DMS 273 (cell line): ENCODE measurements around the gene IQCB1.
"Not testable (repeated sequence)": the region's sequence is repeated elsewhere in the genome, so short reads cannot be mapped to it uniquely, and the experiment has no call there.

Source experiments
- DNase-seq: peaks from one replicate; lab custom pipeline; 2025; ENCODE audit not compliant: unreplicated experiment; lab: John Stamatoyannopoulos, UW

The IQCB1 gene

DNA sequence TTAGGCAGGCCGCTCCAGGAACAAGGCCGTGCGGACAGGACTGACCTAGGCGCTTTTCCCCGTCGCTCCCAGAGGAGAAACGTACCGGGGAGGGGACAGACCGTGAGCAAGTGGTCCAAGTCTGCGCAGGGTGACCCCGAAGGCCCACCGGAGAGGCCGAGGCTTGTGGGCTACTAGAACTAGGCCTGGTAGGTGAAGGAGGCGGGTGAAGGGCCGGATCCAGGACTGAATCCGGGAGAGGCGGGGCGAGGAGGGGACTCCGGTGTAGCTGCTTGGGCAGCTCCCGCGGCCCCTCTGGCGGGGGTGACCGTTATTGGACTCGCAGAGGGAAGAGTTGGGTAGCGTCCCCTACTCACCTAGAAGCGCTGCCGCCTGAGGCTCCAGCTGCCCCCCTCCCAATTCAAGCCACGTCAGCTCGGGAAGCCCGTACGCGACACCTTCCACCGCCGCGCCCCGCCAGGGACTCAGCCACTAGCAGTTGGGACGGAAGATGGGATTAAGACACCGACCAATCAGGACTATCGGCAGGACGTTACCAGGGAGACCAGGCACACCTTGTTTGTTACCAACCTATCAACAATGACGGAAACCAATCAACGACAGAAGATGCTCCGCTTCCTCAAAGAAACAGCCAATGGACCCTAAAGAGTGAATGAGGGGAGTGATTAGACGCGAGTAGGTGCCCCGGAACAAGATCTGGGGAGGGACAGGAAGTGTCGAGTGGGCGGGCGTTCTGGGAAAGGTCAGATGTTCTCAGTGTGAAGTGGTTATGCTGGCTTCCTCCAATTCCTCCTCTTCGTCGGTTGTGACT is 85.4 kb downstream of the IQCB1 start, which contains the start of gene GOLGB1:
Gene GOLGB1, minus strand, starts transcription at position 466 of the 811 bp plus-strand sequence. CDS start 18,770 bp downstream, outside the sequence.
- DNase-seq = peak; percentile 100

DNA sequence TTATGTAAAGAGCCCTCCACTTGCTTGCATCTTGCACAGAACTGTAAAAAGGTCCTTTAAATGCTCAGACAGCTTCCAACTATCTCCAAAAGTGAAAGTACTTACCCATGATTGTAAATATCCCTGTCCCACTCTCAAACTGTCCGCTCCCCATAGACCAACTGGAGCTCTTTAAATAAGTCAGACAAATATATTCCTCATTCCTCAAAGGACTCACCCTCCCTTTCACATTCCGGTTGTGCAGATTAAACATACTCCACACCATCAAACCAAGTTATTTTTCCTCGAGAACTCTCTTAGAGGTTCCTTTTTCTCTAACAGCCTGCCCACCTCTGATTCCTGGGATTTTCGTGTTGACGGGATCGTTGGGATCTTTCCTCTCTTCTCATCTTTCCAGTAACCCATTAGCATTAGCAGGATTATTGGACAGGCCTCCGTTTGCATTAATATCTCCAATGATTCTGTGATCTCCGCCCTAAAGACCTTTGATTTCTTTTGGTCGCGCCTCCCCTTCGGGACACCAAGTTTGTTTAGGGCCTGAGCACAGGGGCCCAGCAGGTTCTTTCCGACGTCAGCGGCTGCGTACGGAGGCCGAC is 86.1 kb downstream of the IQCB1 start:
- DNase-seq = peak; percentile 86

DNA sequence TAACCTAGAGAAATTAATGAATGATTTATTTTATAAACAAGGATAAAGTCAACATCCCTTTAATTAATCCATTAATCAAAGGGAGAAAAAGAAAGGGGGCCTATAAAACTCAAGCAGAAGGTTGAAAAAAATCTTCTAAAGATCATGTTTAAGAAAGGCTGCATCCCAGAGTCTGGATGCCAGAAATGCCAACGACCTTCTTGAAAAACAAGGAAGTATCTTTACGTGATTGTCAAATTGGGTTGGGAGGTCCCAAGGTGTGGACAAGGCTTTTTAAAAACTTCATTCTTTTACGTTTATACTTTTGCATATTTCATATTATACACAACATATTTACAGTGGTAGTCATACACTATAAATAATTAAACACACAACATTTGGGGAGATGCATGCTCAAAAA is 86.9 kb downstream of the IQCB1 start:
- DNase-seq = no peak

DNA sequence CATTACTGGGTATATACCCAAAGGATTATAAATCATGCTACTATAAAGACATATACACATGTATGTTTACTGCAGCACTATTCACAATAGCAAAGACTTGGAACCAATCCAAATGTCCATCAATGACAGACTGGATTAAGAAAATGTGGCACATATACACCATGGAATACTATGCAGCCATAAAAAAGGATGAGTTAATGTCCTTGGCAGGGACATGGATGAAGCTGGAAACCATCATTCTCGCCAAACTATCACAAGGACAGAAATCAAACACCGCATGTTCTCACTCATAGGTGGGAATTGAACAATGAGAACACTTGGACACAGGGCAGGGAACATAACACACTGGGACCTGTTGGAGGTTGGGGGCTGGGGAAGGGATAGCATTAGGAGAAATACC is 91.8 kb downstream of the IQCB1 start:
- not testable (repeated sequence) for DNase-seq

DNA sequence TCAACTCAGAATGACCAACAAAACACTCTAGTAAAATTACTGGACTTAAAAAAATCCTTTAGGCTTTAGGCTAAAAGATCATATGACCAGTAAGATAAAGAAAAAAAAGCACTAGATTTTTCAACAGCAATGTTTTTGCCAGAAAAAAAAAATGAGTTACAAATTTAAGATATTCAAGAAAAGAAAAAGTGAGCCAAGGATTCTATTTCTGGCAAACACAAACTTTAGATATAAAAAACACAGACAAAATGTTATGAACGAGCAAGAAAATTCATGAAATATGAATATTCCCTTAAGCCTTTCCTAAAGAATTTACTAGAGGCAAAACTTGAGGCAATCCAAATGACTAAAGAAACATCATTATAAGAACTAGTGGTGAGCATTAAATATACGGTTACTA is 94.0 kb downstream of the IQCB1 start:
- DNase-seq = no peak

DNA sequence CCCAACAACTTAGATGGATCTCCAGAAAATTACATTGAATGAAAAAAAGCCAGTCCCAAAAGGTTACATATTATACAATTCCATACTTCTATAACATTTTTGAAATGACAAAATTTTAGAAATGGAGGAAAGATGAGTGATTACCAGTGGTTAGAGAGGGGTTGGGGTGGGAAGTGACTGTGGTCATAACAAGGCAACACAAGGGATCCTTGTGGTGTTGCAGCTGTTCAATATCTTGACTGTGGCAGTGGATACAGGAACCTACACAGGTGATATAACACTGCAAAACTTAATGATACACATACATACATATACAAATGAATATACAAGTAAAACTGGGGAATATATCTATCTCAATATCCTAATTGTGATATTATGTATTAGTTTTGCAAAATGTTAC is 95.0 kb downstream of the IQCB1 start:
- no peak for DNase-seq

DNA sequence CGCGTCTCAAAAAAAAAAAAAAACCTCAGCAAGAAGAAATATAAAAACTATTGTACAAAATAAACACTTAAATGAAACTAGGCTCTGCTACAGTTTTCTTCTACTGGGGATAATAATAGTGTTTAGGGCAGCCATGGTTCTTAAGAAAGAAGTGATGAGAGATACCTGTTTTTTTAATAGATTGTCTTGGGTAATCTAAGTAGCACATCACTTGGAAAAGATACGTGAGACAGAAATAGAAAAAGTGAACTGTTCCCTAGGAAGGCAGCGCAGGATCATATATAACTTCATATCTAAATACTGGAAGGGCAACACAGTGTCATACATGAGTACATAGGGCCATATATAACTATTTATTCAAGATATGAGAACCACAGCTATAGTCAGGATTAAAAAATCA is 97.2 kb downstream of the IQCB1 start:
- no peak for DNase-seq

DNA sequence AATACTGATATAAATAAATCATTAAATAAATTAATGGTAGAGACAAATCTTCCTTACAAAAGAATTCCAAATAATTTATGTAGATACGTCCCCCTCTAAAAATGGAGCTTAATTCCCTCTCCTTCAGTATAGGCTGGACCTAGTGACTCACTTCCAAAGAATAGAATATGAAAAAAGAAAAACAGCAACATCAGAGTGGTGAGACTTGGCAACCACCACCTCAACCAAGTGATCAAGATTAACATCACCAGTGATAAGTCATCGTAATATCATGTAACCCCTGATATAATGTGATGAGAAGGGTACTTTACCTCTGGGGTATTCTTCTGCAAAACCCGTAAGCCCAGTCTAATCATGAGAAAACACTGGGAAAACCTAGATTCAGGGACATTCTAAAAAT is 98.7 kb downstream of the IQCB1 start:
- DNase-seq = no peak

DNA sequence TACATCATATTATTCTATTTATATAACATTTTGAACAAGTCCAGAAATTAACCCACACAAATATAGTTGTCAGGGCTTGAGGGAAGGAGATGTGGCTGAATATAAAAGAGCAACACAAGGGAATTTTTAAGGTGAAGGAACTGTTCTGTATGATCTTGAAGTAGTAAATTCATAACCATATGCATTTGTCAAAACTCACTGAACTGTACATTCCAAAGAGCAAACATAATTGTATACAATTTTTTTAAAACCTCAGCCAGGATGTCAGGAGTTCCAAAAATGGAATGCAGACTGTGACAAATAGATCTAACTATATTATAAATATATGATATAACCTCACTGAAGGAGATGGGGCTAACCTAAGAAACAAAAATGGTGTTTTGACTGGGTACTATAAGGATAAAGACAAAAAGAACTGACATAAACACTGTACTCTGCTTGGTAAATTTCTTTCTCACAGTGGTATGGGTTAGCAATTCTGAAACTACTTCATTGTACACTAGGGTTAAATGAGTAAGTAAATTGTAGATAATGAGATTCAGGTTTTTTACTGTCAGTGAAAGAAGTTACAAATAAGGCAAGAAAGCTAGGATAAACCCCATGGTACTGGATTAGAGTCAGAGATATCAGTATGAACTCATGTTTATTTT is 99.7 kb downstream of the IQCB1 start:
- DNase-seq = no peak

DNA sequence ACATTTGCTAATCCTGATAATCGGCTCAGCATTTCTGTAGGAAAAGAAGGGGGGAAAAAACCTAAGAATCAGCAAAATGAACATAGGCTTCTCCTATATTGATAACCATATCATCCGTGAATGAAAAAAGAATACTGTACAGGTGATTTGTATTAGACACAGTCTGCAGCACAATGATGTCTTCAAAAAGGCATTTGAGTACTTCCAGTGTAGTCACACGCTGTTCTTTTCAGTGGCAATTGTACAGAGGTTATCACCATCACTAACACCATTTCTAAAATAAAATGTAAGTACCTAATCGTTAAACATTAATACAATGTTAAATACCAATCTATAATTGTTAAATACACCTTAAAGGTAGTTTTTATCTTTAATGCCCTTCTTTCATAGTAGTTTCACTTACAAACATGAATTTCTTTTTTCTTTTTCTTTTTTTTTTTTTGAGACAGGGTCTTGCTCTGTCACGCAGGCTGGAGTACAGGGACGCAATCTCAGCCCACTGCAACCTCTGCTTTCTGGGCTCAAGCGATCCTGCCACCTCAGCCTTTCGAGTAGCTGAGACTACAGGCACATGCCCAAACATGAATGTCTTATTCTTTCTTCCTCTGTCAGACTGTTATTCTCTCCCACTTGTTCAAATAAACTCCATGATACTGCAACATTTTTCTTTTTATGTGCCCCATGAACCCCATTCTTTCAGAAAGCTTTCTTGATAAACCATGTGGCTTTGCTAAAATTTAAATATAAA is 103.7 kb downstream of the IQCB1 start:
- DNase-seq = no peak

DNA sequence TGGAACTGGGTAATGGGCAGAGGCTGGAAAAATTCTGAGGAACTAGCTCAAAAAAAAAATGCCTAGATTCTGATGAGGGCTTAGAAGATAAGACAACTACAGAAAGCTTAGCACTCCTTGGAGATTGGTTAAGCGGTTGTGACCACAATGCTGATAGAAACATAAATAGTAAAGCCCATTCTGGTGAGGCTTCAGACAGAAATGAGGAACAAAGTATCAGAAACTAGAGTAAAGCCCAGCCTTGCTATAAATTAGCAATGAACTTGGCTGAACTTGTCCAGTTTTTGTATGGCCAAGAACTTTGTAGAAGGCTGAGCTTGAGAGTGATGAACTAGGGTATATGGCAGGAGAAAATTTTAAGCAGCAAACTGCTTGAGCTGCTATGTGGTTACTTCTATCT is 110.7 kb downstream of the IQCB1 start:
- DNase-seq = no peak

DNA sequence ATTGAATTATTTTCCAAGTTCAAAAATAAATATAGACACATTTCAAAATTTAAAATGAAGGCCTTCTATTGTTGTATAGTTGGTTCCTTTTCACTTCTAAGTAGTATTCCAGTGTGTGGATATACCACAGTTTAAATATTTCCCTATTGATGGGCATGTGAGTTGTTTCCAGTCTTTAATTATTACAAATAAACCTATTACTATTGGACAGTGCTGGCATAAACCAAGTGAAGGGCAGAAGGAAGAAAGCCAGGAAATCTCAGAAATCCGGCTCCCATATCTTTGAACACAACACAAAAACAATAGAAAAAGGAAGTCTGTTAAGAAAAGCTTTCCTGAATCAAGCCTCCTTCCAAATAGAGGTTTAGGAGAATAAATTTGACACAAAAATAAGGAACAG is 111.4 kb downstream of the IQCB1 start:
- no peak for DNase-seq

DNA sequence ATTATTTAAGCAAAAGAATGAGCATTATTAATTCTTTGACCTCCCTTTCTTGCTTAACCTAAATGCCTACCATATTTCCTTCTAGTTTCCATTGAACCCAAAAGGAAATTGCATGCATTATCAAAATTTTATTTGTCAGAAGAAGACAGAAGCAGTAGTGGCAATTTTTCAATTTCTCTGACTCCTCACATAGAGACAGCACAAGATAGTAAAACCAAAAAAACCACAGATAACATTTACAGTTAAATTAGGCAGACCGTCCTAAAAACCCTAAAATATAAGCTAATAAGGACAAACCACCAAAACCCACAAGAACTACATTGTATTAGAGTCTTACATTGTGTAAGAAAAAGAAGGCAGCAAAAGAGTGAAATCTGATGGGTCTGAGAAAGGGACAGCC is 112.4 kb downstream of the IQCB1 start:
- DNase-seq = no peak

DNA sequence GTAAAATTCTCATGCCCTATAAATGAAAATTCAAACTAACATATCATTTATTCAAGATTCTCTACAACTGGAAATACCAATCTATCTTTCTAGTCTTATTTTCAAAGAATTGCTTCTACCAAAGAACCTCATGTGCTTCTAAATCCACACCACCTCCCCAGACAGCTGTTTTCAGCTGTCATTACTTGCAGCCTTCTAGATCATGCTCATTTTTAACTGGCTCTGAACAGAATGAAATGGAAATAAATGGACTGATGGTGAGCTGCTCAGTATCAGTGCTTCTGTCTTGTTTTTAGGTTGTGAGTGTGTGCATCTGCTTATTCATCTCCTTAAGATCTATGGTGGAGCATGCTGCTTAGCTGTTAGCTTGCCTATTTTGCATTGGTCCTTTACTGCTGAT is 114.7 kb downstream of the IQCB1 start:
- DNase-seq = no peak
